ENCODE results near the gene MMP27.

The MMP27 gene

DNA sequence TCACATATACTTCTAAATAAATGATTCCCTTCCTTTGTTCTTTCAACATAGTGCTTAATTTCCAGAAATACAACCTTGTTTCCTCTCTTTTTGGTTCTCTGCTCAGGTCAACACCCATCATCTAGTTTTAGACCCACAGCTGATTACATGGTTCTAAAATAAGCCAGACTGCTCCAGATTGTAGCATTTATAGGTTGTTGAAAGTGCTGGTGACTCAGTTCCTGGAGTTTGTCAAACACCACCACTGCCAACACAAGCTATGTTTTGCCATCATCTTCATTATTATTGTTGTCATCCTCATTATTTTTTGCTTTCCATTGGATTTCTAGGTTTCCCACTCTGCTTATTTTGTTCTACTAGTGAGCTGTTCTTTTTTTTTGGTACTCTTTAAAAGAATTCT lies 58.1 kb downstream of the MMP27 start:
- CTCF ChIA-PET = interaction anchor here (0.6 kb wide), 1 partner anchor 394 kb away, joined by 3 read pairs; no protein-coding TSS in a partner anchor
- TF ChIP-seq, protein P1, sequence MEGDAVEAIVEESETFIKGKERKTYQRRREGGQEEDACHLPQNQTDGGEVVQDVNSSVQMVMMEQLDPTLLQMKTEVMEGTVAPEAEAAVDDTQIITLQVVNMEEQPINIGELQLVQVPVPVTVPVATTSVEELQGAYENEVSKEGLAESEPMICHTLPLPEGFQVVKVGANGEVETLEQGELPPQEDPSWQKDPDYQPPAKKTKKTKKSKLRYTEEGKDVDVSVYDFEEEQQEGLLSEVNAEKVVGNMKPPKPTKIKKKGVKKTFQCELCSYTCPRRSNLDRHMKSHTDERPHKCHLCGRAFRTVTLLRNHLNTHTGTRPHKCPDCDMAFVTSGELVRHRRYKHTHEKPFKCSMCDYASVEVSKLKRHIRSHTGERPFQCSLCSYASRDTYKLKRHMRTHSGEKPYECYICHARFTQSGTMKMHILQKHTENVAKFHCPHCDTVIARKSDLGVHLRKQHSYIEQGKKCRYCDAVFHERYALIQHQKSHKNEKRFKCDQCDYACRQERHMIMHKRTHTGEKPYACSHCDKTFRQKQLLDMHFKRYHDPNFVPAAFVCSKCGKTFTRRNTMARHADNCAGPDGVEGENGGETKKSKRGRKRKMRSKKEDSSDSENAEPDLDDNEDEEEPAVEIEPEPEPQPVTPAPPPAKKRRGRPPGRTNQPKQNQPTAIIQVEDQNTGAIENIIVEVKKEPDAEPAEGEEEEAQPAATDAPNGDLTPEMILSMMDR (IDR thresholded peaks at IDR 0.05; ENCODE audit: control extremely low read depth, extremely low read depth, low read depth, missing control alignments) = no peak
- POLR2A ChIA-PET = no interaction called here
- DNase-seq (ENCODE audit: extremely low spot score) = no peak

DNA sequence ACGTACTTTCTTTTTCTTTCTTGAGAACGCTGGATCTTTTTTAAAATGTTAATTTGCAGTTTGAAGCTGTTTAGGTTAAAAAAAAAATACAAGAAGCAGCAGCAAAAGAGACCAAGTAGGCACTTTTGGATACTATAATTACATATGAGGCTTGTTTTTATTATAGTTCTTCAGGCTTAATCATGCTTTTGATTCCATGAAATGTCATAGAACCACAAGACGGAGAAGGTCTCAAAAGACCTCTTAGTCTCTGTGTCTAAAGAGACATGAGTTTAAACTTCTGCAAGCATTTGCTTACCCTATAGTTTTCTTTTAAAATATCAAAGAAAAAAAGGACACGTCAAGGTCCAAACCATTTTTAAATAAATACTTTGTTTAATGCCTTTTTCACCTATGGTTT lies 61.6 kb downstream of the MMP27 start:
- POLR2A ChIA-PET = no interaction called here
- DNase-seq (ENCODE audit: extremely low spot score) = no peak
- CTCF ChIA-PET = interaction anchor here (1.8 kb wide), 1 partner anchor 22 kb away, joined by 9 read pairs; no protein-coding TSS in a partner anchor
- TF ChIP-seq, protein P1 (IDR thresholded peaks at IDR 0.05; ENCODE audit: control extremely low read depth, extremely low read depth, low read depth, missing control alignments) = no peak

Data from GM10248 (cell line).